Chondrocyte (in vitro differentiated cells): ENCODE results near the gene NELFA. TPM values are rescaled to one million over a fixed set of nuclear protein-coding genes. Genes with fewer than 3 reads are reported as not detected.

Experiments
- DNase-seq: peaks from one replicate; pipeline ENCODE4 v3.0.0; 2021; ENCODE audit warnings: mixed read lengths, low spot score
- H3K27ac Mint-ChIP-seq: one replicate; pipeline ENCODE4 v1.8.0; 2021; ENCODE audit warnings: mild to moderate bottlenecking, moderate library complexity, mixed read lengths; ENCODE audit not compliant: unreplicated experiment
- H3K27me3 Mint-ChIP-seq: 2 replicates; pipeline ENCODE4 v1.8.0; 2021; ENCODE audit warnings: low read depth, mixed read lengths
- H3K36me3 Mint-ChIP-seq: 2 replicates; pipeline ENCODE4 v1.8.0; 2021; ENCODE audit warnings: low read depth, mixed read lengths
- H3K4me1 Mint-ChIP-seq: 2 replicates; pipeline ENCODE4 v1.8.0; 2021; ENCODE audit warnings: low read depth, mild to moderate bottlenecking, mixed read lengths
- H3K4me3 Mint-ChIP-seq: one replicate; pipeline ENCODE4 v1.8.0; 2021; ENCODE audit warnings: mild to moderate bottlenecking, moderate library complexity, mixed read lengths; ENCODE audit not compliant: unreplicated experiment
- H3K9me3 Mint-ChIP-seq: 2 replicates; pipeline ENCODE4 v1.8.0; 2021; ENCODE audit warnings: low read depth, mixed read lengths
- CTCF ChIP-seq: fragments of 200-600 bp; sonication (generic); IDR thresholded peaks from 2 replicates; pipeline ENCODE4 v1.5.0; 2021; ENCODE audit warnings: antibody characterized with exemption, mild to moderate bottlenecking, moderate library complexity
- total RNA-seq: library from RNA; stranded (reverse); gene quantifications from 3 replicates; pipeline ENCODE4 v1.2.1, GENCODE V29; 2021

NELFA gene
- total RNA-seq, 1 donor from 2014 or later: 23.5 TPM

DNA sequence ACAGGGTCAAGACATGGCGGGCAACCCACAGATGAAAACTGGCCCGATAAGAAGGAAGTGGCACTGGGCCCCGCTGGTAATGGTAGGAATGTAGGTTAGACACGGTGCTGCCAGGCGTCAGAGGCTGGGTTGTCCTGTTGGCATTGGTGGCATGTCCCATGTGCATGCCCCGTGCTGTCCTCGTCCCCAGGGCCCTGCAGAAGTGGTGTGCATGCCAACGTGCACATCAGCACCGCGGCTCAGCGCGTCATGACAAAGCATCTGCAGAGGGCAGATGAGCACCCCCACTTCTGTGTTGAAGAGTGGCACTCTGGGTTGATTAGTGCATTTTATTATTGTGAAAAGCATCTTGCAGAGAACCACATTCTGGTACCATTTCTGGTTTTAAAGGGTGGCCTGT lies 35.6 kb downstream of the NELFA start:
- Mint-ChIP-seq H3K9me3 (no peaks in the 10 kb centered on the region), H3K4me3 (no peak overlapping the region), H3K27me3 (no peaks in the 10 kb centered on the region), H3K4me1 (no peaks in the 10 kb centered on the region), H3K27ac (no peak overlapping the region), H3K36me3 (peaks cover 20% of the 10 kb centered on the region)
- TF ChIP-seq CTCF: no peak
- DNase-seq: no peak

DNA sequence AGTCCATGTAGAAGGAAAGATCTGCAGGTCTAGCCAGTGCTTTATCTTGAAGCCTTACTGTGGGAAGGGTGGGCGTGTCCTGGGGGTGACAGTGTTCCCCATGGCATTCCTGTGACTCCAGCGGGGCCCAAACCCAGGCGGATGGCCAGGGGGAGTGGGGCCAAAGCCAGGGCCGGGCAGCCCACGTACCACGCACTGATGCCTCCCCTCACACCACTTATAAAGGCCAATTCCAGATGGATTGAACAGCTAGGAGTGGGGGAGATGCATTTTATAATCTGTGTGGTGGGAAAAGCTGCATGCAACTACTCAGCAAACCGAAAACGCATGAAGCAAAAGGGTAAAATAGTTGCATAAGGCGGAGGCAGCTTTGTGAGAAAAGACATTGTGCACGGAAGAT lies 36.4 kb downstream of the NELFA start:
- Mint-ChIP-seq H3K27ac (no peak overlapping the region), H3K36me3 (peaks cover 17% of the 10 kb centered on the region)

GRCh38 chr4:1971456-1972200 lies 37.1 kb downstream of the NELFA start:
- H3K4me3 Mint-ChIP-seq: no peak overlapping the region
- H3K27me3 Mint-ChIP-seq: no peaks in the 10 kb centered on the region
- H3K9me3 Mint-ChIP-seq: no peaks in the 10 kb centered on the region
- no peak for DNase-seq
- no peaks in the 10 kb centered on the region for H3K4me1 Mint-ChIP-seq
- no peak overlapping the region for H3K27ac Mint-ChIP-seq
- no peak for TF ChIP-seq CTCF
- H3K36me3 Mint-ChIP-seq: peaks cover 18% of the 10 kb centered on the region

More for the DNA sequence above, 36.4 kb downstream of the NELFA start:
- H3K27me3 Mint-ChIP-seq: no peaks in the 10 kb centered on the region
- no peak for DNase-seq
- TF ChIP-seq CTCF: no peak
- no peaks in the 10 kb centered on the region for H3K4me1 Mint-ChIP-seq
- H3K4me3 Mint-ChIP-seq: no peak overlapping the region
- no peaks in the 10 kb centered on the region for H3K9me3 Mint-ChIP-seq

- no peaks in the 10 kb centered on the region for H3K9me3 Mint-ChIP-seq
- H3K27me3 Mint-ChIP-seq: no peaks in the 10 kb centered on the region
- no peak for TF ChIP-seq CTCF
- peaks cover 17% of the 10 kb centered on the region for H3K36me3 Mint-ChIP-seq
- no peak overlapping the region for H3K27ac Mint-ChIP-seq
- no peaks in the 10 kb centered on the region for H3K4me1 Mint-ChIP-seq
- no peak overlapping the region for H3K4me3 Mint-ChIP-seq
- no peak for DNase-seq
Measured at GRCh38 chr4:1970926-1971325, 37.8 kb downstream of the NELFA start.

- peaks cover 20% of the 10 kb centered on the region for H3K36me3 Mint-ChIP-seq
- DNase-seq: peak; percentile 47
- TF ChIP-seq CTCF: no peak
- H3K9me3 Mint-ChIP-seq: no peaks in the 10 kb centered on the region
- H3K4me1 Mint-ChIP-seq: no peaks in the 10 kb centered on the region
- no peak overlapping the region for H3K4me3 Mint-ChIP-seq
- peak overlapping the region; percentile 27 for H3K27ac Mint-ChIP-seq
- H3K27me3 Mint-ChIP-seq: no peaks in the 10 kb centered on the region
Measured at GRCh38 chr4:1969928-1970723, 38.6 kb downstream of the NELFA start.
